ENCODE results near the gene TBC1D10A.

DNA sequence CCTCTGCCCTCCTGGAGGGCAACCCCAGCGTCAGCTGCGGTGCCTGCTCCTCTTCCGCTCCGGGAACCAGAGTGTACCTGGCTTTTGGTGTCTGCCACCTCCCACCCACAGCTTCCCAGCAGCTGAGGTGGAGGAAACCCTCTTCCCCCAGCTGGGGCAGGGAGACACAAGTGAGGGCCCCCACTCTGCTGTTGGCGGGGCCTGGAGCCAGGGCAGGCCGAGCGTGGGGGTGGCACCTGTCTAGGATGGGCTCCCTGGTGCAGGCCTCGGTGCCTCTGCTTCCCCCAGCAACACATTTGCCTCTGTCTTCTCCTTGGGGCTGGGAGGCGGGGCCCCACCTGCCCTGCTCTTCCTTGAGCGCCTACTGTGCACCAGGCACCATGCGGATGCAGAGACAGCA is 66.5 kb downstream of the TBC1D10A start:
- no peak for TF ChIP-seq CTCF (IDR thresholded peaks at IDR 0.05; ENCODE audit: insufficient read depth, low read depth, low read length)
- TF ChIP-seq EZH2 (IDR thresholded peaks at IDR 0.05; ENCODE audit: insufficient read depth, low read length) = no peak

Data from astrocyte (in vitro differentiated cells and primary cell).